ENCODE data around the gene UBL5. TPM values are rescaled to one million over a fixed set of nuclear protein-coding genes. Genes with fewer than 3 reads are reported as not detected.

The UBL5 gene
- polyA plus RNA-seq, 1 of the 3 experiments (the other 2 are of a cell fraction): 2,602 TPM

- Histone ChIP-seq H2AFZ (ENCODE audit: low read depth) (no peak overlapping the region), H3K4me3 (ENCODE audit: low read depth in 2 of 2, low read length in 1 of 2) (no peak overlapping the region), H3K27me3 (ENCODE audit: insufficient read depth) (no peaks in the 10 kb centered on the region), H3K4me2 (no peak overlapping the region), H4K20me1 (ENCODE audit: insufficient read depth) (no peaks in the 10 kb centered on the region), H3K36me3 (replicated peaks in 1 of 2; ENCODE audit: control insufficient read depth in 1 of 2, insufficient read depth in 2 of 2, low read length in 1 of 2) (peaks cover 0 to 2% of the 10 kb centered on the region in 2 experiments), H3K27ac (ENCODE audit: low read depth in 2 of 2, low read length in 1 of 2) (no peak overlapping the region), H3K79me2 (ENCODE audit: insufficient read depth) (no peaks in the 10 kb centered on the region), H3K4me1 (ENCODE audit: control insufficient read depth in 1 of 2, insufficient read depth in 2 of 2, low read depth in 1 of 2, low read length in 1 of 2) (no peaks in the 10 kb centered on the region), H3F3A (replicated peaks; ENCODE audit: insufficient read depth) (no peaks in the 10 kb centered on the region), H3K9me3 (no peaks in the 10 kb centered on the region), H3K9me2 (no peaks in the 10 kb centered on the region), H3K9ac (no peak overlapping the region)
- ChIA-PET CTCF (no interaction called here), POLR2A (no interaction called here)
- no peak for DNase-seq
- TF ChIP-seq, protein P1, sequence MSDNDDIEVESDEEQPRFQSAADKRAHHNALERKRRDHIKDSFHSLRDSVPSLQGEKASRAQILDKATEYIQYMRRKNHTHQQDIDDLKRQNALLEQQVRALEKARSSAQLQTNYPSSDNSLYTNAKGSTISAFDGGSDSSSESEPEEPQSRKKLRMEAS (IDR thresholded peaks at IDR 0.05; ENCODE audit: low read depth): no peak
- TF ChIP-seq GATA2 (CRISPR knock-in tag; IDR thresholded peaks at IDR 0.05) (no peak), RCOR1 (IDR thresholded peaks at IDR 0.05; ENCODE audit: low read length) (no peak), JUND (IDR thresholded peaks at IDR 0.05) (no peak), FOSL2 (IDR thresholded peaks at IDR 0.05; ENCODE audit: borderline replicate concordance, low read depth) (no peak), RFX5 (IDR thresholded peaks at IDR 0.05; ENCODE audit: low read length) (no peak), USF2 (IDR thresholded peaks at IDR 0.05; ENCODE audit: borderline replicate concordance, low read depth, low read length) (no peak)
- WGBS (ENCODE audit: low lambda C conversion rate): 97% methylated on average over 17 of the region's 38 CpGs
Observed at GRCh38 chr19:9854282-9854846, 26.6 kb downstream of the UBL5 start.

- H3K4me1 ChIP-seq (ENCODE audit: control insufficient read depth in 1 of 2, insufficient read depth in 2 of 2, low read depth in 1 of 2, low read length in 1 of 2): no peaks in the 10 kb centered on the region
- no peak overlapping the region for H3K4me2 ChIP-seq
- H3F3A ChIP-seq (replicated peaks; ENCODE audit: insufficient read depth): no peaks in the 10 kb centered on the region
- no peaks in the 10 kb centered on the region for H3K9me3 ChIP-seq
- H3K4me3 ChIP-seq (ENCODE audit: low read depth in 2 of 2, low read length in 1 of 2): no peak overlapping the region
- TF ChIP-seq SMC3 (IDR thresholded peaks at IDR 0.05; ENCODE audit: low read depth, low read length): no peak
- TF ChIP-seq FOXM1 (IDR thresholded peaks at IDR 0.05; ENCODE audit: low read depth): no peak
- TF ChIP-seq, protein P2, sequence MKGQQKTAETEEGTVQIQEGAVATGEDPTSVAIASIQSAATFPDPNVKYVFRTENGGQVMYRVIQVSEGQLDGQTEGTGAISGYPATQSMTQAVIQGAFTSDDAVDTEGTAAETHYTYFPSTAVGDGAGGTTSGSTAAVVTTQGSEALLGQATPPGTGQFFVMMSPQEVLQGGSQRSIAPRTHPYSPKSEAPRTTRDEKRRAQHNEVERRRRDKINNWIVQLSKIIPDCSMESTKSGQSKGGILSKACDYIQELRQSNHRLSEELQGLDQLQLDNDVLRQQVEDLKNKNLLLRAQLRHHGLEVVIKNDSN (IDR thresholded peaks at IDR 0.05; ENCODE audit: borderline replicate concordance, low read depth): no peak
- TF ChIP-seq RAD21 (IDR thresholded peaks at IDR 0.05; ENCODE audit: low read length): no peak
- no peak for TF ChIP-seq USF2 (IDR thresholded peaks at IDR 0.05; ENCODE audit: borderline replicate concordance, low read depth, low read length)
- no peak for TF ChIP-seq JUND (IDR thresholded peaks at IDR 0.05)
- TF ChIP-seq ELF1 (IDR thresholded peaks at IDR 0.05): no peak
- POLR2A ChIA-PET: no interaction called here
- H3K9ac ChIP-seq: no peak overlapping the region
- H3K79me2 ChIP-seq (ENCODE audit: insufficient read depth): no peaks in the 10 kb centered on the region
- H3K27me3 ChIP-seq (ENCODE audit: insufficient read depth): no peaks in the 10 kb centered on the region
- CTCF ChIA-PET: no interaction called here
- H3K27ac ChIP-seq (ENCODE audit: low read depth in 2 of 2, low read length in 1 of 2): no peak overlapping the region
- no peaks in the 10 kb centered on the region for H3K9me2 ChIP-seq
- no peaks in the 10 kb centered on the region for H4K20me1 ChIP-seq (ENCODE audit: insufficient read depth)
- H2AFZ ChIP-seq (ENCODE audit: low read depth): no peak overlapping the region
- WGBS (ENCODE audit: low lambda C conversion rate): 96% methylated on average over 4 of the region's 9 CpGs
- no peak for DNase-seq
- H3K36me3 ChIP-seq (replicated peaks in 1 of 2; ENCODE audit: control insufficient read depth in 1 of 2, insufficient read depth in 2 of 2, low read length in 1 of 2): no peaks in the 10 kb centered on the region
Observed at GRCh38 chr19:9856609-9857008, 28.9 kb downstream of the UBL5 start.
